Breast epithelium (tissue), 3 donors: ENCODE data around the gene ELF4.

ENCODE experiments used
- POLR2AphosphoS5 ChIP-seq, 3 donors: sonication (generic); formaldehyde crosslinking; IDR thresholded peaks; one replicate each; pipeline ENCODE4 v1.6.1; 2017; ENCODE audit warnings: antibody characterized with exemption in 3 of 3
- TF ChIP-seq, protein P1 (sequence below), 3 donors: fragments of 450-650 bp; IDR thresholded peaks; one replicate each; pipeline ENCODE4 v1.5.1; 2016 to 2017; ENCODE audit warnings: antibody characterized with exemption in 3 of 3, mild to moderate bottlenecking in 3 of 3, moderate library complexity in 3 of 3

DNA sequence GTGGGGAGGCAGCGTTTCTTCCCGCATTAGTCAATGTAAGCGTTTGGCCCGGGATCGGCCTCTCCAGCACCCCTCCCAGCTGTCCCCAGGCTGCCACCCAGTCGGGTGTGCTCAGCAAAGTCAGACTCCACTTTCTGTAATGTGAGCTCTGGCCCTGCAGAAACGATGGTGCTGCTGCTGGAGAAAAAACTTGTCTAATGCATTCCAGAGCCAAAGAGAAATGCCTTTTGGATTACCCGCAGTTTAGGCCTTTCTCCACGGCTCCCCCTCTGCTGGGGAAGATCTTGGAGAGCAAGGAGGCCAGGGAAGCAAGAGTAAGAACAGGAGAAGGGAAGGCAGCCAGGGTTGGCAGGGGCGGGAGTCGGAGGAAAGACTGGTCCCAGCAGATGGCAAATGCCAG, 55.2 kb downstream of the ELF4 start:
- TF ChIP-seq, protein P1, sequence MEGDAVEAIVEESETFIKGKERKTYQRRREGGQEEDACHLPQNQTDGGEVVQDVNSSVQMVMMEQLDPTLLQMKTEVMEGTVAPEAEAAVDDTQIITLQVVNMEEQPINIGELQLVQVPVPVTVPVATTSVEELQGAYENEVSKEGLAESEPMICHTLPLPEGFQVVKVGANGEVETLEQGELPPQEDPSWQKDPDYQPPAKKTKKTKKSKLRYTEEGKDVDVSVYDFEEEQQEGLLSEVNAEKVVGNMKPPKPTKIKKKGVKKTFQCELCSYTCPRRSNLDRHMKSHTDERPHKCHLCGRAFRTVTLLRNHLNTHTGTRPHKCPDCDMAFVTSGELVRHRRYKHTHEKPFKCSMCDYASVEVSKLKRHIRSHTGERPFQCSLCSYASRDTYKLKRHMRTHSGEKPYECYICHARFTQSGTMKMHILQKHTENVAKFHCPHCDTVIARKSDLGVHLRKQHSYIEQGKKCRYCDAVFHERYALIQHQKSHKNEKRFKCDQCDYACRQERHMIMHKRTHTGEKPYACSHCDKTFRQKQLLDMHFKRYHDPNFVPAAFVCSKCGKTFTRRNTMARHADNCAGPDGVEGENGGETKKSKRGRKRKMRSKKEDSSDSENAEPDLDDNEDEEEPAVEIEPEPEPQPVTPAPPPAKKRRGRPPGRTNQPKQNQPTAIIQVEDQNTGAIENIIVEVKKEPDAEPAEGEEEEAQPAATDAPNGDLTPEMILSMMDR (IDR thresholded peaks at IDR 0.05), result no peak
- no peak for TF ChIP-seq POLR2AphosphoS5 (IDR thresholded peaks at IDR 0.05)
